Erythroblast (primary cell): Measurements from ENCODE around the gene SPATS2.

Experiments used
- GATA1 ChIP-seq: IDR thresholded peaks from 2 replicates; pipeline ENCODE4 v1.6.1; 2011; ENCODE audit warnings: low read depth, mild to moderate bottlenecking, control low read depth, low read length, moderate library complexity
- POLR2A ChIP-seq: IDR thresholded peaks from 2 replicates; pipeline ENCODE4 v1.6.1; 2011; ENCODE audit warnings: mild to moderate bottlenecking, low read length

DNA sequence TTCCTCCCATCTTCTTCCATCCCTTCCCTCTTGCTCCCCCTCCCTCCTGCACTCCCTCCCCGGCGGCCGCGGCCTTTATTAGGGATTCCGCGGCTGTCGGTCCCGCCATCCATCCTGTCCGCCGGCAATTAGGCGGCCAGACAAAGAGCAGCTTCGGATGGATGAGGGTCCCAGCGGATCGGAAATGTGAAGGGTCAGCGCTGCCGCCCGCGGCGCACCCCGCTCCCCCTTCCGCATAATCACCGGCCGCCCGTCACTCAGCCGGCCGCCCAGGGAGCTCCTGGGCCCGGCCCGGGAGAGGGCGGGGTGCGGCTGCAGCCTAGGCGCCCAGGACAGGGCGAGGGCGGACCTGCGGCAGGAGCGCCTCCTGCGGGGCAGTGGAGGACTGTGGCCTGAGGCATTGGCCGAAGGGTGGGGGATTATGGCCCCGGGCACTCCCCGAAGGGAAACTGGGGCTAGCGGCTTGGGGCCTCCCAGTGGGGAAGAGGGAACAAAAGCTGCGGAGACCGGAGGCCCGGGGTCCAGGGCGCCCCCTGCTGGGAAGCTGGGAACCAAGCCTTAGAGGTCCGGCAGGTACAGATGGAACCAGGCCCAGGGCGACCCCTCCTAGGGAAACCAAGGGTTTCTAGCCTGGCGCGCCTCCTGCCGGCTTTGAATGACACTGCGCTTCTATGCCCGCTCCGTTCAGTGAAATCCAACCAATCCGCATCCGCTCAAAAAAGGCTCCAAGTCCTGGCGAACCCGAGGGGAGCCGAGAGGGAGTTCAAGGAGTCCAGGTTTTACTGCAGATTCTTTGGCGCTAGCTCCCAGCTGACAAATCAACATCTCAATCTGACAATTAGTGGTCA lies 25.0 kb upstream of the SPATS2 start:
- TF ChIP-seq POLR2A (no peak), GATA1 (no peak)
